PC-9 (cell line): ENCODE data around the gene RAPGEF1.

Experiments used
- EZH2 ChIP-seq: fragments of 200-600 bp; sonication (generic); IDR thresholded peaks from 2 replicates; pipeline ENCODE4 v1.8.0; 2017; ENCODE audit warnings: antibody characterized with exemption, low read depth
- TF ChIP-seq, protein P1 (sequence below): fragments of 200-600 bp; sonication (generic); conservative IDR thresholded peaks from 2 replicates; pipeline ENCODE4 v1.6.1; 2017; ENCODE audit warnings: mixed run types, antibody characterized with exemption, mild to moderate bottlenecking, moderate library complexity

DNA sequence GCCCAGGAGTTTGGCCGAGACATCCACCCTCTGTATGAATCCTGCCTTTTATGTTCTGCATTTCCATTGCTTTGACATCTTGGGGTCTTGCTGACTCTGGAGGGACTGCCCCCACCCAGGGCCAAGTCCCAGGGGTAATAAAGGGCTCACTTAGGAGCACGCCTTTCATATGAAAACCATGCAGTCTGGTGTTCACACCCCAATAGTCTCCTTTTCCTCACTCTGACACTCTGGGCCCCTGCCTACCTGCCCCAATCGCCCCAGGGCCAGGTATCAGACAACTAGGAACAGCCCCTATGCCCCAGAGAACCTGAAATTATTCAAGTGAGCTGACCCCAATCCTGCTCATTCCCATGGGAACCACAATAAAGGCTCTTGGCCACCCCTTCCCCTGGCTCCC, 33.1 kb upstream of the RAPGEF1 start:
- TF ChIP-seq, protein P1, sequence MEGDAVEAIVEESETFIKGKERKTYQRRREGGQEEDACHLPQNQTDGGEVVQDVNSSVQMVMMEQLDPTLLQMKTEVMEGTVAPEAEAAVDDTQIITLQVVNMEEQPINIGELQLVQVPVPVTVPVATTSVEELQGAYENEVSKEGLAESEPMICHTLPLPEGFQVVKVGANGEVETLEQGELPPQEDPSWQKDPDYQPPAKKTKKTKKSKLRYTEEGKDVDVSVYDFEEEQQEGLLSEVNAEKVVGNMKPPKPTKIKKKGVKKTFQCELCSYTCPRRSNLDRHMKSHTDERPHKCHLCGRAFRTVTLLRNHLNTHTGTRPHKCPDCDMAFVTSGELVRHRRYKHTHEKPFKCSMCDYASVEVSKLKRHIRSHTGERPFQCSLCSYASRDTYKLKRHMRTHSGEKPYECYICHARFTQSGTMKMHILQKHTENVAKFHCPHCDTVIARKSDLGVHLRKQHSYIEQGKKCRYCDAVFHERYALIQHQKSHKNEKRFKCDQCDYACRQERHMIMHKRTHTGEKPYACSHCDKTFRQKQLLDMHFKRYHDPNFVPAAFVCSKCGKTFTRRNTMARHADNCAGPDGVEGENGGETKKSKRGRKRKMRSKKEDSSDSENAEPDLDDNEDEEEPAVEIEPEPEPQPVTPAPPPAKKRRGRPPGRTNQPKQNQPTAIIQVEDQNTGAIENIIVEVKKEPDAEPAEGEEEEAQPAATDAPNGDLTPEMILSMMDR: no peak
- TF ChIP-seq EZH2: no peak
